Gastrocnemius medialis (tissue), 4 donors: Measurements from ENCODE around the gene PELI1.

Experiments used
- CTCF ChIP-seq, 5 experiments: fragments of 450-650 bp in 3 of 5; fragments of 200-600 bp in 2 of 5; sonication (generic) in 2 of 5; IDR thresholded peaks in 4 of 5; conservative IDR thresholded peaks in 1 of 5; 1 replicate in 4 of 5; 2 replicates in 1 of 5; pipeline ENCODE4 v1.5.1; 2016 to 2019; ENCODE audit warnings: antibody characterized with exemption in 5 of 5, mild to moderate bottlenecking in 3 of 5, moderate library complexity in 3 of 5
- POLR2A ChIP-seq, 2 donors: fragments of 450-650 bp; IDR thresholded peaks; one replicate each; pipeline ENCODE4 v1.6.1; 2017; ENCODE audit warnings: antibody characterized with exemption in 2 of 2, mild to moderate bottlenecking in 2 of 2, moderate library complexity in 2 of 2

- TF ChIP-seq CTCF (IDR thresholded peaks at IDR 0.05 in 4 of 5, conservative IDR thresholded peaks at IDR 0.05 in 1 of 5) (no peak), POLR2A (IDR thresholded peaks at IDR 0.05) (no peak)
Observed at GRCh38 chr2:64063924-64064331, 80.3 kb downstream of the PELI1 start.
